LoVo (cell line): ENCODE measurements around the gene ENKD1.

ENCODE experiments used
- DNase-seq: peaks from one replicate; pipeline ENCODE4 v3.0.0-alpha.2; 2016; ENCODE audit warnings: low spot score

The ENKD1 gene

DNA sequence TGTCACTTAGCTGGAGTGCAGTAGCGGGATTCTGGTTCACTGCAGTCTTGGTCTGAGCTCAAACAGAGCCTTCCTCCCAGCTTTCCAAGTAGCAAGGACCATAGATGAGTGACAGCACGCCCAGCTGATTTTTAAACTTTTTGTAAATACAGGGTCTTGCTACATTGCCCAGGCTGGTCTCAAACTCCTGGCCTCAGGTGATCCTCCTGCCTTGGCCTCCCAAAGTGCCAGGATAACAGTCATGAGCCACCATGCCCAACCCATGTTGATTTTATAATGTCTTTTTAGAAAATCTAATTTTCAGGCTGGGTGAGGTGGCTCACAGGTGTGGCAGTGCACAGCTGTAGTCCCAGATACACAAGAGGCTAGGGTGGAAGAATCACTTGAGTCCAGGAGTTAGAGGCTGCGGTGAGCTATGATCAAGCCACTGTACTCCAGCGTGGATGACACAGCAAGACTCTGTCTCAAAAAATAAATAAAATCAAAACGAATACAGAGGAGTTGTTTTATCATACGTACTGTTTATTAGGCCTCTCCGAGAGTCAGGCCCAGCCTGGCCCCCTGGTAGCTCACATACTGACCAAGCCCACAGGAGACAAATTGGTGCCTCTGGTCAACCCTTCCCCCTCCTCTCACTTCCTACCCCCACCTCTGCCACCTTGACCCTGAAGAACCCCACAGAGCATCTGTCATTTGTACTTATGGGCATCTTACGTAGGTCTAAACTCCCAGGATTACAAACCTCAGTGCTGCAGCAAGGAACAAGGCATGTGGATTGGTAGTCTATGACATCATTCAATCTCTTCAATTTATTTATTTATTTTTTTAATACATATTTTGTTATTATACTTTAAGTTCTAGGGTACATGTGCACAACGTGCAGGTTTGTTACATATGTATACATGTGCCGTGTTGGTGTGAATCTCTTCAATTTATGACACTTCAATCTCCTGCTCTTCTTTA lies 13.7 kb upstream of the ENKD1 start:
- DNase-seq = no peak

DNA sequence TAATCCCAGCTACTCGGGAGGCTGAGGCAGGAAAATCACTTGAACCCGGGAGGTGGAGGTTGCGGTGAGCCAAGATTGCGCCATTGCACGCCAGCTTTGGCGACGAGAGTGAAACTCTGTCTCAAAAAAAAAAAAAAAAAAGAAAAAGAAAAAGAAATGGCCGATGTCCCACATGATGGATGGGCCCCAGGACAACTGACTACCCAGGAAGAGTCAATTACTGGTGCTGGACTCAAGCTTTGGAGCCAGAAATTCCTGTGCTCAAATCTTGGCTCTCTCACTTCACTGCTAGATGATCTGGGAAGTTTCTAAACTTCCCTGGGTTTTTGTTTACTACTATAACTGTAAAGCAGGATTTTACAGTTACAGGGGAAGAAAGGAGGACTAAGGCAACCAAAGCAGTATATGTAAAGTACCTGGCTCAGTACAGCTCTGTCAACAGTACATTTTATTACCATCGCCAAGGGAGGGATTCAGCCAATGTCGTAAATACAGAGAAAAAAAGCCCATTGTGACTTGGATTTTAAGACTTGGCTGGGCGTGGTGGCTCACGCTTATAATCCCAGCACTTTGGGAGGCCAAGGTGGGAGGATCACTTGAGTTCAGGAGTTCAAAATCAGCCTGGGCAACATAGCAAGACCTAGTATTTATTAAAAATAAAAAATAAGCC lies 11.9 kb upstream of the ENKD1 start:
- no peak for DNase-seq

DNA sequence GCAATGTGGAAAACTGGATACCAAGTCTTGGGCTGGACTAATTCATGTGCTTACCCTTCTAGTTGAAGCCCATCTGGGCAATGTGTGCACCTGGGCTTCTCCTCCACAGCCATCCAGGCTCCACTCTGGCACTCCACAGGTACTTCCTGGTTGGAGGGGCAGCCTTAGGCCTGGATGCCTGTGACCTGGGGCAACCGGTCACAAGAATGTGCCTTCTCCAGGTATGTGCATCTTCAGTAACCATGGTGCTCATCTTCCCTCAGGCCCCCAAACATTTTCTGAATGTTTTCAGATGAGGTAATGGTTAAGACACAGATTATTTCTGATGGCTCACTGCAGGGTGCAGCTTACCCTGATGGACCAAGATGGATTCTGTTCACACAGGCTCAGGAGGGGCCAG lies 11.2 kb upstream of the ENKD1 start:
- DNase-seq = no peak

DNA sequence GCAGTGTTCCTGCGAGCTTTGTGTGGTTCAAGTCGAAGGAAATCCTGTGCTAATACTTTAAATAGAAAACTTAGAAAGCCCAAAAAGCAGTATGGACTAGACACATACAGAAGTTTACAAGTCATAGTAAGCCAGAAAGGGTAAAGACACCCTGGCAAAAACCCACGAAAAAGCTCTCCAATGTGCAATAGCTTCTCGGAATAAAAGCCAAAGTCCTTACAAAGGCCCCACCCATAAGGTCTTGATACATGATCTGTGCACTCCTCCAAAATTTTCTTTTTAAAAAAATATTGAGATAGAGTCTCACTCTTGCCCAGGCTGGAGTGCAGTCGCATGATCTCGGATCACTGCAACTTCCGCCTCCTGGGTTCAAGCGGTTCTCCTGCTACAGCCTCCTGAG lies 10.4 kb upstream of the ENKD1 start:
- DNase-seq = no peak

DNA sequence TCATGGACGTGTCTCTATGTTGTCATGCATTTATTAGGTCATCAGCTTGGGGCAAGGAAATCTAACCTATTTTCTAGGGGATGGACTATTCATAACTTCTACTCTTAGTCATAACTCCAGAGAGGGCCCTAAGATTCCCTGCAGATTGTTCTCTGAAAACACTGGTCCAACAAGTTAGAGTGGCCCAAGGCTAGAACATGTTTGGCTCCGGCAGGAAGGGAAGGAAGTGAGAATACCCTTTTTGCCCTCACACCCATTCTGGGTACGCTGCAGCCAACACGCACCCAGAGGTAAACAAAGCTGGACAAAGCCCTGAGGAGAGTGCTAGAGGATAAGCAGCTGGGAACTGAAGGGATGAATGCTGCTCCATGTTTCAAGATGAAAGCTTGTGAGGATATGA lies 10.0 kb upstream of the ENKD1 start:
- no peak for DNase-seq

DNA sequence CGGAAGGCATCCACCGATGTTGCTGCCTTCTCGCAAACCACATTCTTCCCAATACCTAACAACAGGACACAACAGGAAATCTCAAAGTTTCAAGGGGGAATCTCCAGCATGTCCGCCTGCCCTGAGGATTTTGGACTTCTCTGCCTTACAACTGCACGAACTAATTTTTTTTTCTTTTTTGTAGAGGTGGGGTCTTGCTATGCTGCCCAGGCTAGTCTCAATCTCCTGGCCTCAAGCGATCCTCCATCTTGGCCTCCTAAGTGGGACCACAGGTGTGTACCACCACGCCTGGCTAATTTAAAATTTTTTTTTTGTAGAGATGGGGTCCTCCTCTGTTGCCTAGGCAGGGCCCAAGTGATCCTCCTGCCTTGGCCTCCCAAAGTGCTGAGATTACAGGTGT lies 9.4 kb upstream of the ENKD1 start:
- DNase-seq = no peak

DNA sequence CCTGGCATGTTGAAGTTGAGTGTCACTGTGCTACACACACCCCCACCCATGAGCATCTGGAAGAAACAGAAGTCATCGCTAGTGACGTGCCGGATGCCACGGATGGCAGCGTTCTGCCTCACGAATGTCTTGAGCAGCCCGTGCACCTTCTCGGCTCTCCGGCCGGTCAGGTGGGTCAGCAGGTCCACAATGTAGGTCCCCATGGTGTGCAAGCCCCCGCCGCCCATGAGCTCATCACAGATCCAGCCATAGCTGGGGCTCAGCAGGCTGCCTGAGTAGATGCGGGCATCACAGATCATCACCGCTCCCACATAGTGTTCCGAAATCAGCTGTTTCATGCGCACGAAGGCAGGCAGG lies 9.0 kb upstream of the ENKD1 start:
- DNase-seq = no peak

DNA sequence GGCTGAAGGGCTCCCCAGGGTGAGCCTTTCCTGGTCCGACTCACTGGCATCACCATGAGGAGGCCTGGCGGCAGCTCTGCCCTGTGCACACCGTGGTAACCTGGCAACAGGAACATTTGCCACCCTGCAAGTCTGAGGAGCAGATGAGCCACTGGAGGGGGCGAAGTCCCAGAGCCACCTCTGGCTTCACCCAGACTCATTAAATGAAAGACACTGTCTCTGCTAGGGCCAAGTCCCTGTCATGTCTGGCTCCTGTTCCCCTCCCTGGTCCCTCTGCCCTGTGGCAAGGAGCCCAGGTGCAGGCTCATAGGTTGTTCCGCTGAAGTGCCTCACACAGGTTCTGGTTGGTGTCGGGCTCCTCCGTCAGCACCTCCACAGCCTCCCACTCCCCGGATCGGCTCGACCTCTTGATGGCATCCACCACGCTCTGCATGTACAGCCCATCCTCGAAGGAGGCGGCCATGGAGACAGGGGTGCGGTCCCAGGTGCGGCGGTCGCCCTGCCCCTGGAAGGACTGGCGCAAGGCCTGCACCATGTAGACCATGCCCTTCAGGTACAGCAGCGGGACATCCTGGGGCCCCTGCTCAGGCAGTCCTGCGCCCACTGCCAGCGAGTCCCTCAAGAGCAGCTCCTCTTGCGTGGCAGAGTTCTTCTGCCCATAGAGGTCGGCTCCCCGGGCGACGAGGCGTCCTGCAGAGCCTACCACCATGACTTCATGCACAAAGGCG lies 8.5 kb upstream of the ENKD1 start:
- DNase-seq = no peak

DNA sequence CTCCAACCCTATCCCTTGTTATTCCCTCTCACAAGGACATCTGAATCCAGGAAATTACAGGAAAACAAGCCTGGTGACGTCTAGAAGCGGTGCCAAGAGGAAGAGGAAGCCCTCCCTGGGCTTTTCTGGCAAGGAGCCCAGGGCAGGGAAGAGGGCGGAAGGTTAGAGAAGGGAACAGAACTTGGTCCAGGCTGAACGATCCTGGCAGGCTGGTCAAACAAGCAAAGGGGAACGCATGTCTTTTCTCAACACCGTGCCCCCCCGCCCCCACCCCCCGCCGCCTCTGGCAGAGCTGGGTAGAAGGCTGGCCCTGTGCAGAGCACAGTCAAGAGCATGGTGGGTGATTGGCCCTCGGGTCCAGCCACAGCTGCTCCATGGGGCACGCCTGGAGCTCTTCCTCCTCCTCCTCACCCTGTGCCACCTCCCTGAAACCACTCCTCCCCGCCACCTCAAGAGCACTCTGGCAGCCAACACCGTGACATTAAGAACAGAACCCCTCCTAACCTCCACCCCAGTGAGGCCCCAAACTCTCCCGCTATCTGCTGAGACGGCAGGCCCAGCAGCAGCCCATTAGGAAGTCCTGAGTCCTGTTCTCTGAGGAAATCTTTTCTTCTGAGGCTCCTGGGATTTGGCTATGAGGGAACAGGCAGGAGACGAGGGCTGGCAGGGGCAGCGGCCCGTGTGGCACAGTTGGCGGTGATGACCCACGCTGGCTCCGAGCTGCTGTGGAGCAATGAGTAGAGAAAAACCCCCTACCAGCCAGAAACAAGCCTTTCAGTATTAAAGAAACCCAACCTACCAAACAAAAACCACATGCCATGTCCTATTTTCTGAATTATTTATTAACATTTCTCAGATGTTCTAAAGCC lies 7.4 kb upstream of the ENKD1 start:
- DNase-seq = no peak

DNA sequence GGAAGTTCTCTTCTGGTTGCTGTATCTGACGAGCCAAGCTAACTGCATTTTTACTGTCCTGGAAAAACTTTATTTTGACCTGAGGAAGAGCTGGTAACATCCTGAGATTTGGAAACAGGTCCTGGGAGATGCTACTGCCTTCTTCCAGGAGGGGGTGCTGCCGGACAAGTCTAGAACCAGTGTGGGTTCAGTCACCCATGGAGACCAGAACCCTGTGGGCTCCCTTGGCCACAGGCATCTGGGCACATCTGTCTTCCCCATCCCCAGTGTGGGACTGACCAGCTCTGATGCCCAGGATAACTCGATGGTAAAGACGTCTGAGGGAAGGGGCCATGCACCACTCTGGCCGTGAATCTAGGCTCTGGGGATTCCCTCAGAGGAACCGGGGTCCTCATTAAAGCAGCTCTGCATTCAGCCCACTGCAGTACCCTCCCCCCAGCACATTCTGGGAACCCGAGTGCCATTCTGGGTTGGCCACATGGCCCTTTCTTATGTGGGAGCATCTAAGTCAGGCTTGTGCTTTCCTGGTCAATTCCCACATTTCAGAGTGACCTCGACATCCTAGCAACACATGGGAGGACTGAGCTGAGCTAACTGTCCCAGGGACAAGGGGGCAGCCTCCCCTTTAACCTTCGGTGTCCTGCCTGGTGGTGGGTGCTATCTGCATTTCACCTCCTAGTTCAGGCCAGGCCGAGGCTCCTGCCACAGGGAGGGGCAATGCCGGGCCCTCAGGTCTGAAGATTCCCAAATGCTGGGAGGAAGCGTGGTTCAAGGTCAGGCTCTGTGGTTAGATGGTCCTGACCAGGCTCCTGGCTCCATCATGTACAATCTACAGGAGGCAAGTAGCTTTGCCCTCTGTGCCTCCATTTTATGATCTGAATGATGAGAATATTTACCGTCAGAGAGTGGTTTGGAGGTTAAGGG lies 6.5 kb upstream of the ENKD1 start:
- no peak for DNase-seq

DNA sequence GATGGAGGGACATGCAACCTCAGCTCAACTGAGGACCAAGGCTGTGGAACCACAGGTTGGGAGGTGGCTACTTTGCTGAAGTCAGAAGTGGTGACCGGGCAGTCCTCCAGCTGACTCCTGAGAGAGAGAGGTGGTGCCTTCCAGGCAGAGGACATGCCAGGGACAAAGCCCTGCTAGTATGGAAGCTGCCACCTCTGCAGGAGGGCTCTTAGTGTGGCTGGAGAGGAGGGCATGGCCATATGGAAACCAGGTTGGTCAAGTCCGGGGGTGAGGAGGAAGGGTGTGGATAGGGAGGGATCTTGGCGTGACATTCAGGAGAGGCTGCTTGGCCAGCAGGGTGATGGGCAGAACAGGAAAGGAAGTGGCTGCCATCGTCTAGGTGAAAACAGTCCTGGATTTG lies 5.8 kb upstream of the ENKD1 start:
- no peak for DNase-seq

DNA sequence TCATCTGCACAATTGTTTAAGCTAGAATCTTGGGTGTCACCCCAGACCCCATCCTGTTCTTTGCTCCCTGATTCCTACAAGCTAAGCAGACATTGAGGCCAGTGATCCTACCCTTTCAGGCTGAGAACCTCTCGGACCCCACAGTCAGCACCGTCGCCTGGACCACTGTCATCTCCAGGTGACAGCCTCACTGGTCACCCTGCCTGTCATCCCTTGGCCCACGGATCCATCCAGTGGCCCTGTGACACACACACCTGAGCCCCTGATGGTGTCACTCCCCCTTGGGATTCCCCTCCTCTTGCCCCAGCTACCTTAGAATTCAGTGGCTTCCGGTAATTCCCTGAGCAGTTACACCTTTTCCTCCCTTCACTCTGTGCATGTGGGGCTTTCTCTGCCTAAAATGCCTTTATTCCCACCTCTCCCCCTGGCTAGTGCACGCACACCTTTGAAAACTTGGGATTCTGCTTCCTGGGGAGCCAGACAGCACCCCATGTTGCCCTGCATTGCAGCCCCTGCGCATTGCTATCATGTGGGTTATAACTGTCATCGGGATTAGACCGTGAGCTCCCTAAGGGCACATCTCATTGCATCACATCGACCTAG lies 3.0 kb upstream of the ENKD1 start:
- no peak for DNase-seq

DNA sequence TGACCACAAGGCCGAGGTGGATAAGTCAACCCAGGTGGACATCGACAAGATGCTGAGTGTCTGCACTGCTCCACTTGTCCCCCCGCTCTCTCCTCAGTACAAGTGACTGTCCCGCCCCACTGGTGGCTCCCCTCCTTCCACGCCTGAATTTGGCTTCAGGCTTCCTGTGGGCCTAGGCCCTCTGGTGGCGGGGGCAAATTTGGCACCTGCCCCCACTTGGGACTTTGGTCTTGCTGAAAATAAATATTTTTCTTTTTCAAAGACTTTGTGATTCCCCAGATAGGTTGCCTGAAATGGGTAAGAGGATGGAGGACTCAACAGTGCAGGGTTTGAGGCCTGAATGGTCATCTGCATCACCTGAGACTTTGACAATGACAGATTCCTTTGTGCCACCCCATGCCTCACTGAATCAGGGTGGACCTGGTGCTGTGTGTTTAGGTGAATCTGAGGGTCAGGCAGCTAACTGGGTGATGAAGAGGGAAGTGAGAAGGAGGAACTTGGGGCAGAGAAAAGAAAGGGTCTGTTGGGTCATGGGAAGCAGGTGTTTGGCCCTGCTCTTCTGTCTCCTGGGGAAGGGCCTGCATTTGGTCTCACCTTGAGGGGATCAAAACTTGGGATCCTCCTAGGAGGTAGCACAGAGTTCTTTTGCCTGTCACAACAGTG lies 2.1 kb upstream of the ENKD1 start:
- DNase-seq = no peak

DNA sequence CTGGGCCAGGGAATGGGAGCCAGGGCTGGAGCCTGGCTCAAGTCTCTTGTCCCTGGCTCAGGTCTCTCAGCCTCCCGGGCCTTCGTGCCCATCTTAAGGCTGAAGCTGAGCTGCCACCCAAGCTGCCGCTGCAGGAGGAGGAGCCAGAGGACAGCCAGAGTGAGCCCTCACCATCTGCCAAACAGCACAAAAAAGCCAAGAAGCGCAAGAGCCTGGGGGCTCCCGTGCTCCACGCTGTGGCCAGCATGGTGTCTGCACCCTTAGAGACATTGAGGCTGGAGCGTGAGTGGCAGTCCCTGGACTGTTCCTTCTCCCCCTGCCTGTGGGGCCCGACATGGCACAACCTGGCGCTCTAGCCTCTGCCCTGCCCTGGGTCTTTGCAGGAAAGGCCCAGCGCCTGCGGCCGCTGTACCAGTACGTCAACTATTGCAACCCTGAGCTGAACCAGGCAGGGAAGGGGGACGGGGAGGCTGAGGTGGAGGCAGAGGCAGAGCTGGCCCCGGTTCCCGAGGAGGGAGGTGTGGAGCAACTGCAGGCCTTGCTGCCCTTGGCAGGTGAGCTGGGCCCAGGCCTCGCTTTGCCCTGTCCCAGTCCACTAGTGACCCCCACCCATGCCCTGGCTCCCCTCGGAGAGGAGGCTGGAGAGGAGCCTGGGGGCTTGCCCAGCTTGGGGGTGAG lies 1.4 kb upstream of the ENKD1 start:
- no peak for DNase-seq

DNA sequence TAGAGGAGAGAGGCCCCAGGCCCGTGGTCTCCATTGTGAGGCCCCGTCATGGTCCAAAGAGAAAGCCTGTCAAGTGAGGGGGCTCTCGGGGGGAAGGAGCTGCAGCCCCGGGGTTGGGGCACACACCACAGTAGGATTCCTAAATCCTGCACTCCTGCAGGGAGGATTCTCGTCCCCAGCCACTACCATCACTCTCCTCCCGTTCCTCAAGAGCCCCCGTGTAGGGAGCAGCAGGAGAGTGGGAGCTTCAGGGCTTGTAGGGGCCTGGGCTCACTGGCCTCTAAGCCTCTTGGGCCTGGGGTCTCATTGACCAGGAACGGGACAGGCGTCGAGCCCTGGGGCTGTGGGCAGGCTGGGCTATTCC lies 885 bp upstream of the ENKD1 start:
- no peak for DNase-seq

DNA sequence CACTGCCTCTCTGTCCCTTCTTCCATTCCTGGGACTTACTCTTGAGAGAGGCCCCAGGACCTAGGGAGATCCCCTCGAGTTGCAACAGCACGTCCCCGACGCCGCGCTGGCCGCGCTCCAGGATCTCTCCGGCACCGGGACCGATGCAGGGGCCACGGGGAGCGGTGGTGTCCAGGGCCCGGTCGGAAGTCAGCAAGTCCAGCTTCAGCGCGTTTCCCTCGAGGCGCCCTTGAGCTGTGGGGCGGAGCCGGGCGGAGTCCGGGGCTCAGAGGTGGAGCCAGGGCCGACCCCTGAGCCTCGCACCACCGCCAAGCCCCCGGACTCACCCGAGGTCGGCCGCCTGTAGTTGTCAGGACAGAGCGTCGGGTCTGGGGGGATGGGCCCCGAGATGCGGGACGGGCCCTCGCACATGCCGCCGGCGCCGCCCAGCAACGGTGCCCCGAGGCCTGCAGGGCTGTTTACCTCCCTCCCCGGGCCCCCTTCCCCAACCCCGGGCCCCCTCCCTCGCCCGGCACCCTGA lies 458 bp downstream of the ENKD1 start:
- no peak for DNase-seq

DNA sequence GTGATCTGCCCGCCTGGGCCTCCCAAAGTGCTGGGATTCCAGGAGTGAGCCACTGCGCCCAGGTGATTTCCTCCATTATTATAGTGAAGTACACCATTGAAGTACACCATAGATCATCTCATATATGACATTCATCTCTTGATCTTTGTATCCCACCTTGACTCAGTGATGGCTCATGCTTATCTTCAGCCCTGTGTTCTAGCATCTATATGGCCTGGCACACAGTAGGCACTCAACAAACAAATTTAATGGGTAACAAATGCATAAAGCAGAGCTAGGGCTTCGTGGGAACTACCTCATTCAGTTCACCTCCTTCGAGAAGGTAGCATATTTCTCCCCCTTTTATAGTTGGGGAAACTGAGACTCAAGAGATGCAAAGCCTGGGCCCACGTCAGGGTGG lies 952 bp downstream of the ENKD1 start:
- DNase-seq = no peak

DNA sequence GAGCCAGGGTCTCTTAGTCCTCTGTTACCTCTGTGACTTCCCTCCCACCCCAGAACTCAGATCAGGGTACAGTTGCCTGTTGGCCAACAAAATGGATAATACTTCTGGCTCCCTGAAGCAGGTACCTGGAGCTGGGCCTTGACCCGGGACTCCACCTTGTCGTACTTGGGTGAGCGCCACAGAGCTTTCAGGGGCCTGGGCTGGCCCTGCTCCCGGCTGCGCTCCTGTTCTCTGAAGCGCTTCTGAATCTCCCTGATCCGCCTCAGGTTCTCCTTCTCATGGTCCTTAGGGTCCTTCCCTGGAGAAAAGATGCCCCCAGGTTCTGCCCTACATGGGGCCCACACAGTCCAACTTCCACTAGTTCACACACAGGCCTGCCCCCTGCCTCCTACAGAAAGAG lies 1.7 kb downstream of the ENKD1 start:
- DNase-seq = no peak

DNA sequence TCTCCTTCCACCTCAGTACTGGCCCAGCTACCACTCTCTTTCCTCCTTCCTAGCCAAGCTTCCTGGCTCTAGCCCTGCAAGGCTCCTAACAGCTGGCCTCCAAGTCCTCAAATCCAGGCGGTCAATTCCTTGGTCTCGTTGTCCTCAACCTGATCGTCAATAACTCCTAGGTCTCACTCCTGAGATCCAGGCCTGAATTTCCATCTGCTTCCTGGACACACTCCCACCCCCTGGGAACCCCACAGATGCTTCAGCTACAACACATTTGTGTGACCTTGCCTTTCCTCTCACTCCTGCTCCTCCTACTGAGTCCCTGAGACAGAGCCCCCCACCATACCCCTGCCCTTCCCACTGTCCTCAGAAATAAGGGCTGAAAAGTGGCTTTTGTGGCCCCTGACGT lies 2.3 kb downstream of the ENKD1 start:
- DNase-seq = no peak
